ENCODE measurements around the gene RAD51C. TPM values are rescaled to one million over a fixed set of nuclear protein-coding genes. Genes with fewer than 3 reads are reported as not detected.
A peak's percentile ranks its signal among the peaks of the same experiment; 100 is the strongest.

Gene RAD51C
- total and polyA plus RNA-seq, 10 of the 15 experiments (the other 5 are each of a cell fraction or from before 2014, with no cell fraction given), result 59.6 to 267 (median 106) TPM

DNA sequence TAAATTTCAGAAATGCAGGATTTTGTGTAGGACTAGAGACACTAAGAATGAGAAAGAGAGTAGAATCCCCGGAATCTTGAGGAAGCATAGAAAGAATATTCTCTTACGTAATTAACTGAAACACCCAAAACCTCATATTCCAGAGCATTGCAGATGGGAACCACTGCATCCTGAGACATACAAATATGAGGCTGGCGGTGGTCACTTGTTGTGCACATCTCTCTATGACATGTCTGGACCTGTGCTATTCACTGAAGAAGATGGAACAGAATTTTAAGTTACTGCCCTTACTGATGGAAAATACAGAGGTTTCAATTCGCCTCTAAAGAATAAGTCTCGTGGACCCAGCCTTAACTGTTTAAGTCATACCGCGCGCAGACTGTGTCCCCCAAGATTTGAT lies 806 bp downstream of the RAD51C start:
- no peak for DNase-seq (ENCODE audit: low read depth, low spot score)
- Histone ChIP-seq H4K20me1 (ENCODE audit: control insufficient read depth, insufficient read depth) (no peaks in the 10 kb centered on the region), H3K27ac (ENCODE audit: control insufficient read depth, insufficient read depth) (peak overlapping the region; percentile 96), H3K4me2 (ENCODE audit: control insufficient read depth, insufficient read depth) (peak overlapping the region; percentile 77), H3K4me3 (peak overlapping the region; percentile 66), H3K9me3 (replicated peaks; ENCODE audit: control insufficient read depth, insufficient read depth, low read length) (no peaks in the 10 kb centered on the region; the same call in 2 of the 3 replicates), H3K36me3 (ENCODE audit: control insufficient read depth in 2 of 2, insufficient read depth in 2 of 2, low read length in 1 of 2) (no peaks in the 10 kb centered on the region; a peak in 1 of 4 replicates), H3K9ac (ENCODE audit: control insufficient read depth, insufficient read depth, low read length) (peak overlapping the region; percentile 87), H3K79me2 (ENCODE audit: control insufficient read depth, insufficient read depth, low read length) (peaks cover 38% of the 10 kb centered on the region), H3K4me1 (ENCODE audit: control insufficient read depth, insufficient read depth, low read length) (no peaks in the 10 kb centered on the region; the same call in none of the 2 replicates), H3K27me3 (replicated peaks in 1 of 2; ENCODE audit: control insufficient read depth in 2 of 2, insufficient read depth in 2 of 2, low read length in 1 of 2) (no peaks in the 10 kb centered on the region), H2AFZ (ENCODE audit: control insufficient read depth, low read depth, low read length) (peak overlapping the region; percentile 94; the same call in 1 of the 2 replicates)
- ChIA-PET CTCF (interaction anchor here (0.9 to 2.0 kb wide), 5 partner anchors 17 to 178 kb away, joined by 3 to 8 read pairs (median 3); no protein-coding TSS in a partner anchor), RAD21 (ENCODE audit: unreplicated experiment) (interaction anchor here (1.0 to 2.7 kb wide), 4 partner anchors 9 to 77 kb away, joined by 3 to 13 read pairs (median 6); no protein-coding TSS in a partner anchor), SMC1A (ENCODE audit: uncharacterized antibody, unreplicated experiment) (interaction anchor here (1.0 to 3.2 kb wide), 7 partner anchors 9 to 108 kb away, joined by 3 to 17 read pairs (median 7); no protein-coding TSS in a partner anchor), POLR2A (interaction anchor here (0.8 to 2.5 kb wide), 5 partner anchors 9 to 78 kb away, joined by 3 to 24 read pairs (median 4); no protein-coding TSS in a partner anchor)
- FAIRE-seq, result no peak
- TF ChIP-seq ESRRA (IDR thresholded peaks at IDR 0.05; ENCODE audit: low read length) (no peak), CBX3 (IDR thresholded peaks at IDR 0.05; ENCODE audit: borderline replicate concordance, low read depth) (no peak), SREBF2 (IDR thresholded peaks at IDR 0.05; ENCODE audit: low read length) (no peak), CHD1 (IDR thresholded peaks at IDR 0.05; ENCODE audit: low read depth, low read length) (no peak), KLF5 (IDR thresholded peaks at IDR 0.05; ENCODE audit: partially characterized antibody) (no peak), MEF2B (IDR thresholded peaks at IDR 0.05; ENCODE audit: partially characterized antibody, poor library complexity, severe bottlenecking) (no peak), SUPT20H (IDR thresholded peaks at IDR 0.05; ENCODE audit: borderline replicate concordance, control insufficient read depth, low read depth, low read length) (no peak), STAT3 (IDR thresholded peaks at IDR 0.05; ENCODE audit: low read depth, low read length) (no peak), POLR2A (IDR thresholded peaks at IDR 0.05; ENCODE audit: low read depth, low read length) (no peak), FOS (IDR thresholded peaks at IDR 0.05; ENCODE audit: borderline replicate concordance, extremely low read depth, insufficient read length) (no peak), PAX5 (IDR thresholded peaks at IDR 0.05; ENCODE audit: borderline replicate concordance, low read depth, low read length) (no peak), EGR1 (IDR thresholded peaks at IDR 0.05; ENCODE audit: borderline replicate concordance in 1 of 2, low read depth in 2 of 2, low read length in 2 of 2) (no peak)
- TF ChIP-seq, protein P1, sequence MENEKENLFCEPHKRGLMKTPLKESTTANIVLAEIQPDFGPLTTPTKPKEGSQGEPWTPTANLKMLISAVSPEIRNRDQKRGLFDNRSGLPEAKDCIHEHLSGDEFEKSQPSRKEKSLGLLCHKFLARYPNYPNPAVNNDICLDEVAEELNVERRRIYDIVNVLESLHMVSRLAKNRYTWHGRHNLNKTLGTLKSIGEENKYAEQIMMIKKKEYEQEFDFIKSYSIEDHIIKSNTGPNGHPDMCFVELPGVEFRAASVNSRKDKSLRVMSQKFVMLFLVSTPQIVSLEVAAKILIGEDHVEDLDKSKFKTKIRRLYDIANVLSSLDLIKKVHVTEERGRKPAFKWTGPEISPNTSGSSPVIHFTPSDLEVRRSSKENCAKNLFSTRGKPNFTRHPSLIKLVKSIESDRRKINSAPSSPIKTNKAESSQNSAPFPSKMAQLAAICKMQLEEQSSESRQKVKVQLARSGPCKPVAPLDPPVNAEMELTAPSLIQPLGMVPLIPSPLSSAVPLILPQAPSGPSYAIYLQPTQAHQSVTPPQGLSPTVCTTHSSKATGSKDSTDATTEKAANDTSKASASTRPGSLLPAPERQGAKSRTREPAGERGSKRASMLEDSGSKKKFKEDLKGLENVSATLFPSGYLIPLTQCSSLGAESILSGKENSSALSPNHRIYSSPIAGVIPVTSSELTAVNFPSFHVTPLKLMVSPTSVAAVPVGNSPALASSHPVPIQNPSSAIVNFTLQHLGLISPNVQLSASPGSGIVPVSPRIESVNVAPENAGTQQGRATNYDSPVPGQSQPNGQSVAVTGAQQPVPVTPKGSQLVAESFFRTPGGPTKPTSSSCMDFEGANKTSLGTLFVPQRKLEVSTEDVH (IDR thresholded peaks at IDR 0.05; ENCODE audit: low read depth, partially characterized antibody), result no peak
- TF ChIP-seq, protein P2, sequence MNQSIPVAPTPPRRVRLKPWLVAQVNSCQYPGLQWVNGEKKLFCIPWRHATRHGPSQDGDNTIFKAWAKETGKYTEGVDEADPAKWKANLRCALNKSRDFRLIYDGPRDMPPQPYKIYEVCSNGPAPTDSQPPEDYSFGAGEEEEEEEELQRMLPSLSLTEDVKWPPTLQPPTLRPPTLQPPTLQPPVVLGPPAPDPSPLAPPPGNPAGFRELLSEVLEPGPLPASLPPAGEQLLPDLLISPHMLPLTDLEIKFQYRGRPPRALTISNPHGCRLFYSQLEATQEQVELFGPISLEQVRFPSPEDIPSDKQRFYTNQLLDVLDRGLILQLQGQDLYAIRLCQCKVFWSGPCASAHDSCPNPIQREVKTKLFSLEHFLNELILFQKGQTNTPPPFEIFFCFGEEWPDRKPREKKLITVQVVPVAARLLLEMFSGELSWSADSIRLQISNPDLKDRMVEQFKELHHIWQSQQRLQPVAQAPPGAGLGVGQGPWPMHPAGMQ (IDR thresholded peaks at IDR 0.05; ENCODE audit: borderline replicate concordance), result no peak
- no TSS peak for BruUV-seq (replicated peaks)
- 45% methylated on average over 8 of the region's 8 CpGs for WGBS (ENCODE audit: insufficient coverage, insufficient replicate concordance, low lambda C conversion rate, missing lambda C conversion rate)
- in situ Hi-C loops (cut with MboI) (no loop called here), intact Hi-C loops (cut with micrococcal nuclease; ENCODE audit: unreplicated experiment) (no loop called here)
- ATAC-seq, result peak; percentile 7; the same call in 1 of the 3 replicates

All from GM12878 (cell line).